Osteoblast (primary cell): ENCODE data around the gene APOH. TPM values are rescaled to one million over a fixed set of nuclear protein-coding genes. Genes with fewer than 3 reads are reported as not detected.

Source experiments
- DNase-seq: peaks from one replicate; pipeline ENCODE4 v3.0.0; 2011; ENCODE audit warnings: low spot score, mixed read lengths; ENCODE audit not compliant: insufficient read length; ENCODE audit errors: missing footprints
- H2AFZ ChIP-seq: 2 replicates; pipeline ENCODE4 v1.6.0; 2011; ENCODE audit warnings: mild to moderate bottlenecking, low read length
- H3K27ac ChIP-seq: 2 replicates; pipeline ENCODE4 v1.5.1; 2011; ENCODE audit warnings: mild to moderate bottlenecking, low read depth, low read length, moderate library complexity
- H3K27me3 ChIP-seq: 2 replicates; pipeline ENCODE4 v1.6.0; 2012; ENCODE audit warnings: mild to moderate bottlenecking, control low read depth, inconsistent platforms, low read length, moderate library complexity; ENCODE audit not compliant: insufficient read depth
- H3K36me3 ChIP-seq: 2 replicates; pipeline ENCODE4 v1.5.1; 2011; ENCODE audit warnings: mild to moderate bottlenecking, low read length, control low read depth, moderate library complexity; ENCODE audit not compliant: insufficient read depth
- H3K4me1 ChIP-seq: 2 replicates; pipeline ENCODE4 v1.5.1; 2011; ENCODE audit warnings: mild to moderate bottlenecking, low read length, control low read depth, moderate library complexity; ENCODE audit not compliant: insufficient read depth
- H3K4me2 ChIP-seq: 2 replicates; pipeline ENCODE4 v1.6.0; 2011; ENCODE audit warnings: mild to moderate bottlenecking, low read length; ENCODE audit not compliant: insufficient read depth
- H3K4me3 ChIP-seq: fragments of 200-600 bp; sonication (generic); 3 replicates; pipeline ENCODE4 v1.5.1; 2012; ENCODE audit warnings: mild to moderate bottlenecking, low read length, inconsistent platforms; ENCODE audit not compliant: insufficient read depth
- H3K79me2 ChIP-seq: 2 replicates; pipeline ENCODE4 v1.6.0; 2012; ENCODE audit warnings: mild to moderate bottlenecking, low read length, control low read depth, inconsistent platforms; ENCODE audit not compliant: insufficient read depth
- H3K9me3 ChIP-seq: 2 replicates; pipeline ENCODE4 v1.5.1; 2011; ENCODE audit warnings: low read depth, low read length, control low read depth
- H4K20me1 ChIP-seq: 2 replicates; pipeline ENCODE4 v1.6.0; 2012; ENCODE audit warnings: mild to moderate bottlenecking, low read length, control low read depth; ENCODE audit not compliant: insufficient read depth
- CTCF ChIP-seq: IDR thresholded peaks from 2 replicates; pipeline ENCODE4 v1.5.1; 2011; ENCODE audit warnings: mild to moderate bottlenecking, low read depth, low read length, moderate library complexity; ENCODE audit errors: extremely low read depth
- total RNA-seq: library from RNA; depleted of rRNA; stranded (reverse); fragments of >200 nt; gene quantifications from 2 replicates; pipeline ENCODE4 v1.2.3, GENCODE V29; 2012

The APOH gene
- total RNA-seq, 1 donor = not detected

- no peak for TF ChIP-seq CTCF
- Histone ChIP-seq H3K9me3 (no peaks in the 10 kb centered on the region), H3K27me3 (no peaks in the 10 kb centered on the region), H3K27ac (peak overlapping the region; percentile 34), H3K36me3 (no peaks in the 10 kb centered on the region), H2AFZ (no peak overlapping the region), H3K4me2 (peak overlapping the region; percentile 38), H3K4me1 (peaks cover 30% of the 10 kb centered on the region), H4K20me1 (no peaks in the 10 kb centered on the region), H3K79me2 (no peaks in the 10 kb centered on the region), H3K4me3 (no peak overlapping the region)
- peak; percentile 94 for DNase-seq
Observed at GRCh38 chr17:66275651-66276050, 46.4 kb upstream of the APOH start.

GRCh38 chr17:66273586-66273848, 44.3 kb upstream of the APOH start:
- no peak overlapping the region for H3K4me3 ChIP-seq
- no peak overlapping the region for H2AFZ ChIP-seq
- no peaks in the 10 kb centered on the region for H3K27me3 ChIP-seq
- no peaks in the 10 kb centered on the region for H3K36me3 ChIP-seq
- H3K79me2 ChIP-seq = no peaks in the 10 kb centered on the region
- TF ChIP-seq CTCF = no peak
- no peaks in the 10 kb centered on the region for H3K9me3 ChIP-seq
- peak overlapping the region; percentile 71 for H3K4me2 ChIP-seq
- no peaks in the 10 kb centered on the region for H4K20me1 ChIP-seq
- peak overlapping the region; percentile 56 for H3K27ac ChIP-seq
- peaks cover 33% of the 10 kb centered on the region for H3K4me1 ChIP-seq
- no peak for DNase-seq

- Histone ChIP-seq H3K27me3 (no peaks in the 10 kb centered on the region), H3K4me3 (peak overlapping the region; percentile 48), H2AFZ (no peak overlapping the region), H3K36me3 (no peaks in the 10 kb centered on the region), H3K4me1 (peaks cover 38% of the 10 kb centered on the region), H4K20me1 (no peaks in the 10 kb centered on the region), H3K4me2 (peak overlapping the region; percentile 71), H3K9me3 (no peaks in the 10 kb centered on the region), H3K27ac (peak overlapping the region; percentile 69), H3K79me2 (no peaks in the 10 kb centered on the region)
- peak; percentile 92 for DNase-seq
- TF ChIP-seq CTCF = no peak
Observed at GRCh38 chr17:66272811-66273585, 43.8 kb upstream of the APOH start.

- no peak for TF ChIP-seq CTCF
- H4K20me1 ChIP-seq = no peaks in the 10 kb centered on the region
- no peaks in the 10 kb centered on the region for H3K79me2 ChIP-seq
- no peak for DNase-seq
- no peak overlapping the region for H3K4me3 ChIP-seq
- H3K27me3 ChIP-seq = no peaks in the 10 kb centered on the region
- H3K4me1 ChIP-seq = peaks cover 40% of the 10 kb centered on the region
- no peak overlapping the region for H2AFZ ChIP-seq
- H3K9me3 ChIP-seq = no peaks in the 10 kb centered on the region
- H3K27ac ChIP-seq = no peak overlapping the region
- no peaks in the 10 kb centered on the region for H3K36me3 ChIP-seq
- no peak overlapping the region for H3K4me2 ChIP-seq
Observed at GRCh38 chr17:66271512-66271911, 42.3 kb upstream of the APOH start.
